Upper lobe of right lung (tissue), 1 donor: ENCODE results near the gene BCL2L14. TPM values are rescaled to one million over a fixed set of nuclear protein-coding genes. Genes with fewer than 3 reads are reported as not detected.

Experiments
- ATAC-seq: fragments of 200-7000 bp; cut with Tn5 transposase; one replicate; pipeline ENCODE4 v1.9.1; 2020; ENCODE audit warnings: mild to moderate bottlenecking, moderate library complexity
- DNase-seq: peaks from one replicate; pipeline ENCODE4 v3.0.0-alpha.2; 2020
- H3K27ac ChIP-seq: fragments of 200-600 bp; one replicate; pipeline ENCODE4 v1.8.0; 2022
- H3K27me3 ChIP-seq: fragments of 200-600 bp; one replicate; pipeline ENCODE4 v1.8.0; 2022; ENCODE audit warnings: mild to moderate bottlenecking
- H3K36me3 ChIP-seq: fragments of 200-600 bp; one replicate; pipeline ENCODE4 v1.8.0; 2022
- H3K4me1 ChIP-seq: fragments of 200-600 bp; one replicate; pipeline ENCODE4 v1.8.0; 2022
- H3K4me3 ChIP-seq: fragments of 200-600 bp; one replicate; pipeline ENCODE4 v1.8.0; 2022; ENCODE audit warnings: mild to moderate bottlenecking
- H3K9me3 ChIP-seq: fragments of 200-600 bp; one replicate; pipeline ENCODE4 v1.8.0; 2022
- intact Hi-C: fragments of 100-400 bp; cut with DNase I; formaldehyde crosslinking; loops from one replicate; pipeline ENCODE4 v1.11.0; 2022
- total RNA-seq: library from RNA; stranded (reverse); fragmentation: NEBNext Ultra II Directional; extraction: Animal tissue kit (Norgen Biotek cat#: 25700); gene quantifications from one replicate; pipeline ENCODE4 v1.2.1, GENCODE V29; 2021
- TF ChIP-seq, protein P1 (sequence below): fragments of 200-600 bp; IDR thresholded peaks from one replicate; pipeline ENCODE4 v1.8.0; 2022; ENCODE audit warnings: antibody characterized with exemption
- donor health status: DM: no; HTN: yes; CAD: no; lungs with severe emphysema.

Gene BCL2L14
- total RNA-seq, 1 donor from 2014 or later: 1.4 TPM

DNA sequence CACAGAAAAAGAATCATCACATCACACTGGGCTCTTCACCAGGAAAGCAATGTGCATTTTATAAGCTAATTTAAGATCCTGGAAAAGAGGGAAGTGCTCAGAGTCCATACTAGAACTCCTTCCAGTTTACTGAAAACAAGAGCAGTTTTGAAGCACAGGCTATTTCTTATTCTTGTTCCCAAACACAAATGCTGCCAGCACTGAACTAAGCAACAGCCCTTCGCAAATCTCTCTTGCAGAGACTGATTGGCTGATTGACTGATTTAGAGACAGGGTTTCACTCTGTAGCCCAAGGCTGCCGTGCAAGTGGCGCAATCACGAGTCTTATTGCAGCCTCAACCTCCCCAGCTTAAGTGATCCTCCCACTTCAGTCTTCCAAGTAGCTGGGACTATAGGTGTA lies 44.8 kb downstream of the BCL2L14 start:
- no peaks in the 10 kb centered on the region for H3K27me3 ChIP-seq
- peaks cover 12% of the 10 kb centered on the region for H3K36me3 ChIP-seq
- H3K27ac ChIP-seq: no peak overlapping the region
- ATAC-seq (no peak), DNase-seq (no peak)
- H3K9me3 ChIP-seq: no peaks in the 10 kb centered on the region
- no peak overlapping the region for H3K4me3 ChIP-seq
- TF ChIP-seq, protein P1, sequence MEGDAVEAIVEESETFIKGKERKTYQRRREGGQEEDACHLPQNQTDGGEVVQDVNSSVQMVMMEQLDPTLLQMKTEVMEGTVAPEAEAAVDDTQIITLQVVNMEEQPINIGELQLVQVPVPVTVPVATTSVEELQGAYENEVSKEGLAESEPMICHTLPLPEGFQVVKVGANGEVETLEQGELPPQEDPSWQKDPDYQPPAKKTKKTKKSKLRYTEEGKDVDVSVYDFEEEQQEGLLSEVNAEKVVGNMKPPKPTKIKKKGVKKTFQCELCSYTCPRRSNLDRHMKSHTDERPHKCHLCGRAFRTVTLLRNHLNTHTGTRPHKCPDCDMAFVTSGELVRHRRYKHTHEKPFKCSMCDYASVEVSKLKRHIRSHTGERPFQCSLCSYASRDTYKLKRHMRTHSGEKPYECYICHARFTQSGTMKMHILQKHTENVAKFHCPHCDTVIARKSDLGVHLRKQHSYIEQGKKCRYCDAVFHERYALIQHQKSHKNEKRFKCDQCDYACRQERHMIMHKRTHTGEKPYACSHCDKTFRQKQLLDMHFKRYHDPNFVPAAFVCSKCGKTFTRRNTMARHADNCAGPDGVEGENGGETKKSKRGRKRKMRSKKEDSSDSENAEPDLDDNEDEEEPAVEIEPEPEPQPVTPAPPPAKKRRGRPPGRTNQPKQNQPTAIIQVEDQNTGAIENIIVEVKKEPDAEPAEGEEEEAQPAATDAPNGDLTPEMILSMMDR: no peak
- intact Hi-C loops: no loop called here
- H3K4me1 ChIP-seq: no peaks in the 10 kb centered on the region

DNA sequence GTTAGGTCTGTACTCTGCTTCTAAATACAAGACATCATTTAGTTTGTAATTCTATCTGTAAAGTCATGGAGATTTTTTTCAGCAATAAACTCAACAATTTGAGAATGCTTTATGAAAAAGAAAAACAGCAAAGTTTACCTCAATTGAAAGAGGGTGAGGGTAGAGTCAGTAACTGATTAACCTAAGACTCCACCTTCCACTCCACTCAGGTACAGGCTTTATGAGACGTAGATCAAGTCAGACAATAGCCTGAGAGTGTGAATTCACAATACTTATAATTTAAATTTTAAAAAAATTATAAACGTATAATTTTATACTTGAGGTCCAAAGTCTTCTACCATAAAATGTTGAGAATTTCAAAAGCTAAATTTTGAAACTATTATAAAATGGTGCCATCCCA lies 45.9 kb downstream of the BCL2L14 start:
- Histone ChIP-seq H3K9me3 (no peaks in the 10 kb centered on the region), H3K36me3 (peaks cover 17% of the 10 kb centered on the region), H3K27ac (no peak overlapping the region), H3K4me1 (no peaks in the 10 kb centered on the region), H3K27me3 (no peaks in the 10 kb centered on the region), H3K4me3 (no peak overlapping the region)
- ATAC-seq: peak; percentile 31
- no peak for DNase-seq
- intact Hi-C loops: no loop called here
- TF ChIP-seq, protein P1: no peak

DNA sequence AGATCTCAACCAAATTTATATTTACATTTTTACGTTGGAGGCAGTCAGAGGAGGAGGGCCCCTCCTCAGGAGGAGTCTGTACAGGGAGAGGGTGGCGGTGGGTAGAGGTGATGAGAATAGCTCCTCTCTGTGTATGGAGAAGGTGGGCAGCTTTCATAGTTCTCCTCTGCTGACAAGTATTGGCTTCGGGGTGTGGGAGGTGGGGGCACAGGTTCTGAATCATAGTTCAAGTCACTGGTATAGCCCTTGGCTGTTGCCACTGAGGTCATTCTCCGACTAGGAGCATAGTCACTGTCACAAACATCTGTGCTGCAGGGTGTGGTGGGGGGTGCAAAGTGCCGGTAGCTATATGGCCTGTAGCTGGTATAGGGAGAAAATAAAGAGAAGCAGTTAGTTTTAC lies 50.3 kb downstream of the BCL2L14 start:
- no peak for DNase-seq
- no peaks in the 10 kb centered on the region for H3K4me1 ChIP-seq
- H3K36me3 ChIP-seq: peaks cover 35% of the 10 kb centered on the region
- H3K27ac ChIP-seq: no peak overlapping the region
- H3K4me3 ChIP-seq: no peak overlapping the region
- no peaks in the 10 kb centered on the region for H3K9me3 ChIP-seq
- no peaks in the 10 kb centered on the region for H3K27me3 ChIP-seq
- intact Hi-C loops: no loop called here
- ATAC-seq: no peak
- TF ChIP-seq, protein P1: no peak

DNA sequence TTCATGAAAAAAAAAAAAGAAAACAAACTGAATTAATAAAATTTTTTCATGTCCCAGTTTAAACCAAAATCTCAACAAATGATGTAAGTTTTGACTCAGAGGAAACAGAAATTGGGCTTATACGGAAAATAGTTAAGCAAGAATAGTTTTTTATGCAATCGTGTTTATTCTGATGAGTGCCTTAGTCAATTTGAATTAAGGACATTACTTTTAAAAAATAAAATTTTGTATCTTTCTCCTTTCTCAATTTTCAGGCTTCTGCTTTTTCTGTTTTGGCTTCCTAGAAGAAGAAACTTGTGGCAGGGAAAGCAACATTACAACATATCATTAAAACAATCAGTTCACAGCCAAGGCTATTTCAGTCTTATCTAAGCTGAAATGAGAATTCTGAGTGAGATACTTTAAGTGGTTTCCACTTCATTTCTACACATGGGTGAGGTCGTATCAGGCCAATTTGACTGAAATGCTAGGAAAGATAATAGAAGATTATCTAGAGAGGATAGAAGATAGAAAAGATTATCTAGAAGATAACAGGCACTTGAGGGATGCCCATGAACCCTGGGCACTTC lies 52.4 kb downstream of the BCL2L14 start:
- intact Hi-C loops: no loop called here

DNA sequence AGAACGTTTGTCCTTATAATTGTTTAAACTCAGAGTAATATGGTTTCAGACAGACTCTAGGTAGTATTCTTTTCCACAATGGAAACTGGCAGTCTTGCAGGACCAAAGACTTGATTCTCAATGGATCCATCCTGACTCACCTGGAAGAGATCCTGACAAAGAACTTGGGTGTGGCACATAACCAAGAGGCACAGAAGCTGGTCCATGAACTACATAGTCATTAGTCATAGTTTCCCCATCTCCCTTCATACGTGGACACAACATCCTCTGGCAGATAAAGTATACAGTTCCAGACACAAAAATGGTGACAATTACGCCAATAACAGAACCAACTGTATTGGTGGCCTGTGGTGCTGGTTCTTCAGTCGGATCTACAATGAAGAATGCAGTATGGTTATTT lies 55.8 kb downstream of the BCL2L14 start:
- Histone ChIP-seq H3K36me3 (peaks cover 62% of the 10 kb centered on the region), H3K27me3 (no peaks in the 10 kb centered on the region), H3K4me1 (no peaks in the 10 kb centered on the region), H3K27ac (no peak overlapping the region), H3K4me3 (no peak overlapping the region), H3K9me3 (no peaks in the 10 kb centered on the region)
- DNase-seq (no peak), ATAC-seq (no peak)
- intact Hi-C loops: no loop called here
- TF ChIP-seq, protein P1: no peak

More for the DNA sequence above, 52.4 kb downstream of the BCL2L14 start:
- Histone ChIP-seq H3K4me3 (no peak overlapping the region), H3K36me3 (peaks cover 53% of the 10 kb centered on the region), H3K27ac (no peak overlapping the region), H3K9me3 (no peaks in the 10 kb centered on the region), H3K27me3 (no peaks in the 10 kb centered on the region), H3K4me1 (no peaks in the 10 kb centered on the region)
- DNase-seq (no peak), ATAC-seq (no peak)
- TF ChIP-seq, protein P1: no peak

DNA sequence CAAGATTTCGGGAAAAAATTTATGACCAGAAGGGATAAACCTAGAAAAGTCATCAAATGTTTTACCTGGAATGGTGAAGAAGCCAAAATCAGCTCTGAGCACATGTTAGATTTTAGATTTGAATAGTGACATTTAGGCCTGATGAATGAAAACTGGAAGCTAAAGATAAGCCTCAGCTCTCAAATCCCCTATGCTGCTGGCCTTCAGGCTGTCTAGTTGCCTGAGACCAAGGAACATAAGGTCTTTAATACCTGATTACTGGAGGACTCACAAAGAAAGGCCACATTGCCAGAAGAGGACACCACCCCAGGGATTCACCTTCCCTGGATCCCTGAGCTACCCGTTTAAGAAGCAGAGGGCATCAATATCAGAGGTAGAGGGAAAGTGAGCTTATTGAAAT lies 56.6 kb downstream of the BCL2L14 start:
- no peak overlapping the region for H3K27ac ChIP-seq
- H3K36me3 ChIP-seq: peaks cover 64% of the 10 kb centered on the region
- H3K4me3 ChIP-seq: no peak overlapping the region
- TF ChIP-seq, protein P1: no peak
- DNase-seq (no peak), ATAC-seq (no peak)
- no peaks in the 10 kb centered on the region for H3K27me3 ChIP-seq
- H3K4me1 ChIP-seq: no peaks in the 10 kb centered on the region
- no peaks in the 10 kb centered on the region for H3K9me3 ChIP-seq
- intact Hi-C loops: no loop called here
